Panc1 (cell line): ENCODE results near the gene RYR3.

Experiments used
- CTCF ChIP-seq: fragments of 450-650 bp; IDR thresholded peaks from 2 replicates; pipeline ENCODE4 v1.5.1; 2017; ENCODE audit warnings: mild to moderate bottlenecking
- POLR2AphosphoS5 ChIP-seq: IDR thresholded peaks from 2 replicates; pipeline ENCODE4 v1.6.1; 2012; ENCODE audit warnings: mild to moderate bottlenecking, low read depth, low read length, moderate library complexity
- REST ChIP-seq, 2 experiments: IDR thresholded peaks; 2 replicates each; pipeline ENCODE4 v1.6.1; 2011 to 2012; ENCODE audit warnings: low read depth in 2 of 2, control low read depth in 1 of 2, low read length in 1 of 2, mild to moderate bottlenecking in 1 of 2, moderate library complexity in 1 of 2; ENCODE audit not compliant: insufficient read depth in 1 of 2
- SIN3A ChIP-seq: IDR thresholded peaks from 2 replicates; pipeline ENCODE4 v1.6.1; 2012; ENCODE audit warnings: low read depth, mild to moderate bottlenecking, low read length, moderate library complexity, borderline replicate concordance; ENCODE audit not compliant: insufficient read depth
- TCF7L2 ChIP-seq: IDR thresholded peaks from 2 replicates; pipeline ENCODE4 v1.6.1; 2011; ENCODE audit warnings: mild to moderate bottlenecking, low read depth, low read length, inconsistent platforms

- TF ChIP-seq CTCF (no peak), POLR2AphosphoS5 (no peak), REST (IDR thresholded peaks at IDR 0.05; ENCODE audit: insufficient read depth in 1 of 2, low read depth in 2 of 2, low read length in 1 of 2) (no peak), SIN3A (no peak), TCF7L2 (no peak)
Observed at GRCh38 chr15:33411596-33412540, 101.1 kb downstream of the RYR3 start.
